SK-N-MC (cell line): ENCODE data around the gene PTPN13.

Experiments used
- DNase-seq: peaks from one replicate; pipeline ENCODE4 v3.0.0-alpha.2; 2011; ENCODE audit warnings: low read depth, low spot score
- H3K27ac ChIP-seq: fragments of 200-600 bp; sonication (generic); 2 replicates; pipeline ENCODE4 v1.5.1; 2016; ENCODE audit warnings: mixed run types
- H3K36me3 ChIP-seq: fragments of 200-600 bp; sonication (generic); 2 replicates; pipeline ENCODE4 v1.6.1; 2017; ENCODE audit warnings: antibody characterized with exemption, low read length, mixed read lengths; ENCODE audit not compliant: insufficient read depth
- H3K4me3 ChIP-seq: fragments of 200-600 bp; sonication (generic); 2 replicates; pipeline ENCODE4 v1.5.1; 2016
- H3K9ac ChIP-seq: fragments of 200-600 bp; sonication (generic); 2 replicates; pipeline ENCODE4 v1.8.0; 2017; ENCODE audit warnings: mixed run types, mixed read lengths; ENCODE audit not compliant: insufficient read length
- H3K9me3 ChIP-seq: fragments of 200-600 bp; sonication (generic); 2 replicates; pipeline ENCODE4 v1.6.1; 2017; ENCODE audit warnings: low read depth, mild to moderate bottlenecking, antibody characterized with exemption, low read length, moderate library complexity, mixed read lengths
- EZH2 ChIP-seq: fragments of 200-600 bp; sonication (generic); IDR thresholded peaks from one replicate; pipeline ENCODE4 v1.6.1; 2017; ENCODE audit warnings: antibody characterized with exemption
- FOXP2 ChIP-seq: optimal IDR thresholded peaks from 2 replicates; pipeline ENCODE3; 2011; ENCODE audit warnings: mild to moderate bottlenecking, moderate library complexity; ENCODE audit not compliant: insufficient read depth; ENCODE audit errors: extremely low read length, control extremely low read depth
- POLR2AphosphoS5 ChIP-seq: IDR thresholded peaks from 2 replicates; pipeline ENCODE4 v1.6.1; 2012; ENCODE audit warnings: mild to moderate bottlenecking, low read depth, low read length, borderline replicate concordance

The PTPN13 gene

DNA sequence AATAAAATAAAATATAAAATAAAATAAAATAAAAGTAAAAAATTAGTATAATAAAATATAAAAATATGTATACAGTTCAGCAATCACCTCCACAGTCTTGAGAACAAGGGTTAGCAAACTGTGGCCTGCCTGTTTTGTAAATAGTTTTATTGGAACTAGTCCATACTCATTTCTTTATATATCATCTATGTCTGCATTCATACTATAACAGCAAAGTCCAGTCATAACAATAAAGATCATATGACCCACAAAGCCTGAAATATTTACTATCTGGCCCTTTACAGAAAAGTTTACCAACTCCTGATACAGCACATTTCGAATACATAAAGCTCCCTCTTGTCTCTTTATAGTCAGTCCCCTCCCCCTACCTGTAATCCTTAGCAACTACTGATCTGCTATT lies 143.1 kb downstream of the PTPN13 start:
- DNase-seq = no peak
- H3K36me3 ChIP-seq = peaks cover 93% of the 10 kb centered on the region
- H3K9me3 ChIP-seq = no peaks in the 10 kb centered on the region
- no peak overlapping the region for H3K9ac ChIP-seq
- H3K4me3 ChIP-seq = no peak overlapping the region
- no peak overlapping the region for H3K27ac ChIP-seq
- TF ChIP-seq EZH2 = no peak
- no peak for TF ChIP-seq FOXP2
- TF ChIP-seq POLR2AphosphoS5 = no peak

DNA sequence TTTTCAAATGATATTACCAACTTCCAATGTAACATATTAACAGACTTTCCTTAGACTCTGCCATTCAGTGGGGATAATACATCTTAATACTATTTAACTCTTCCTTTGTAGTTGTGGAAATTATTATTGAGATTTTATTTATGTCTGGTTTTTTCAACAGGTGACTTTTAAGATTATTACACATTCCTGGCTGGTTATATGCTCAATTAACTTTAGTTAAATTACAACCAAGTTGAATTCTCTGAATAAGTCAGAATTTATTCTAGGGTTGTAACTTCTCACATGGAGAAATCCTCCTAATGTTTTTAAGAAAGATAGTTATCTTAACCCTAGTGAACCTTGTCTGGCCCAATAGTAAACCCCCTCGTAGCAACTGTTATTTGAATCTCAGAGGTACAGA lies 147.7 kb downstream of the PTPN13 start:
- Histone ChIP-seq H3K27ac (no peak overlapping the region), H3K36me3 (peaks cover 95% of the 10 kb centered on the region), H3K4me3 (no peak overlapping the region), H3K9me3 (no peaks in the 10 kb centered on the region), H3K9ac (no peak overlapping the region)
- no peak for TF ChIP-seq EZH2
- no peak for TF ChIP-seq FOXP2
- no peak for TF ChIP-seq POLR2AphosphoS5
- no peak for DNase-seq

DNA sequence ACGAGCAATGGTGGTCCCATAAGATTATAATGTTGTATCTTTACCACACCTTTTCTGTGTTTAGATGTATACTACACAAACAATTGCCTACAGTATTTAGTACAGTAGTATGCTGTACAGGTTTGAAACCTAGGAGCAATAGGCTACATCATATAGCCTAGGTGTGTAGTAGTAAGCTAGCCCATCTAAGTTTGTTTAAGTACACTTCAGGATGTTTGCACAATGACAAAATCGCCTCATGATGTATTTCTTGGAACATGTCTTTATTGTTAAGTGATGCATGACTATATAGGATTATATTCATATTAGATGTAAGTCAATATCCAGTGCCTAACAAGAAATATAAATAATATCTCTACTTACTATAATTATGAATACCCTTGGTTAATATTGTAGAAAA lies 150.5 kb downstream of the PTPN13 start:
- peaks cover 94% of the 10 kb centered on the region for H3K36me3 ChIP-seq
- H3K9ac ChIP-seq = no peak overlapping the region
- H3K4me3 ChIP-seq = no peak overlapping the region
- no peaks in the 10 kb centered on the region for H3K9me3 ChIP-seq
- H3K27ac ChIP-seq = no peak overlapping the region
- TF ChIP-seq POLR2AphosphoS5 (no peak), FOXP2 (no peak), EZH2 (no peak)
- no peak for DNase-seq

DNA sequence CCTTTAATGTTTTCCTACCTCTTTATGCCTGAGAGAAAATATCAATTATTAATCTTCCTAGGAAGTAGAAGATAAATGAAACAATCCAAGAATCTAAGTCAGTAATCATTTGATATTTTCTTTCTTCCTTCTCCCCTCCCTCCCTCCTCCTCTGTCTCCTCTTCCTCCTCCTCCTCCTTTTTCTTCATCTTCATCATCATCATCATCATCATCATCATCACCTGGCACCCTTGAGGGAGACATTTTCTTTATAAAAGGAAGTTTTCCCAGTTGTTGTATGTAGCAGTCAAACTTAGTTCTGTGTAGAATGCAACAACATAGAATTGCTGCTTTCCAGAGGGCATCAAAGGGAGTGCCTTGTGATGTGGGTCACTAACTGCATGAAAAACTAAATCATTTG lies 155.0 kb downstream of the PTPN13 start:
- peaks cover 97% of the 10 kb centered on the region for H3K36me3 ChIP-seq
- no peak overlapping the region for H3K9ac ChIP-seq
- no peaks in the 10 kb centered on the region for H3K9me3 ChIP-seq
- TF ChIP-seq FOXP2 (no peak), EZH2 (no peak), POLR2AphosphoS5 (no peak)
- no peak overlapping the region for H3K27ac ChIP-seq
- no peak for DNase-seq
- H3K4me3 ChIP-seq = no peak overlapping the region

DNA sequence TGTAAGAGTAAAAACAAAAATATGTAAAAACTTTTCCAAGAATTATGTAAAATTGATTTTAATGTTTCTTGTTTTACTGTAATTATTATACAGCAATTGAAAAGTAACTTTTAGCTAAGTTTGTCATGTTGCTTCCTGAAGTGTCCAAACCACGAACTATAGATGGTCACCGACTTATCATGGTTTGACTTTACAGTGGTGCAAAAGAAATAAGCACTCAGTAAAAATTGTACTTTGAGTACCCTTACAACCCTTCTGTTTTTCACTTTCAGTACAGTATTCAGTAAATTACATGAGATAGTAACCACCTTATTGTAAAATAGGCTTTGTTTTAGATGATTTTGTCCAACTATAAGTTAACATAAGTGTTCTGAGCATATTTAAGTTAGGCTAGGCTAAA lies 161.3 kb downstream of the PTPN13 start:
- DNase-seq = no peak
- no peak overlapping the region; the same call in 1 of the 2 replicates for H3K27ac ChIP-seq
- H3K9me3 ChIP-seq = no peaks in the 10 kb centered on the region
- peaks cover 95% of the 10 kb centered on the region for H3K36me3 ChIP-seq
- no peak for TF ChIP-seq FOXP2
- no peak for TF ChIP-seq POLR2AphosphoS5
- TF ChIP-seq EZH2 = no peak
- no peak overlapping the region for H3K4me3 ChIP-seq
- no peak overlapping the region for H3K9ac ChIP-seq

DNA sequence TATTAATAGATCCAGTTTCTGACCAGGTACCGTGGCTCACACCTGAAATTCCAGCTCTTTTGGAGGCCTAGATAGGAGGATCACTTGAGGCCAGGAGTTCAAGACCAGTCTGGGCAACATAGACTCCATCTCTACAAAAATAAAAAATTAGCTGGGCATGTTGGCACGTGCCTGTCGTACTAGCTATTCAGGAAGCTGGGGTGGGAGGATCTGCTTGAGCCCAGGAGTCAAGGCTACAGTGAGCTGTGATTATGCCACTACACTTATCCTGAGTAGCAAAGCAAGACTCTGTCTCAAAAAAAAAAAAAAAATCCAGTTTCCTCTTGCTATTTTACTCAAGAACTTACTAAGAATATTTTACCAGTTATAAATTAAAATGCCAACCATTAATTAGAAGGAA lies 163.4 kb downstream of the PTPN13 start:
- peaks cover 94% of the 10 kb centered on the region for H3K36me3 ChIP-seq
- no peak overlapping the region for H3K27ac ChIP-seq
- H3K9me3 ChIP-seq = no peaks in the 10 kb centered on the region
- H3K9ac ChIP-seq = no peak overlapping the region
- H3K4me3 ChIP-seq = no peak overlapping the region
- DNase-seq = no peak
- TF ChIP-seq POLR2AphosphoS5 (no peak), EZH2 (no peak), FOXP2 (no peak)

DNA sequence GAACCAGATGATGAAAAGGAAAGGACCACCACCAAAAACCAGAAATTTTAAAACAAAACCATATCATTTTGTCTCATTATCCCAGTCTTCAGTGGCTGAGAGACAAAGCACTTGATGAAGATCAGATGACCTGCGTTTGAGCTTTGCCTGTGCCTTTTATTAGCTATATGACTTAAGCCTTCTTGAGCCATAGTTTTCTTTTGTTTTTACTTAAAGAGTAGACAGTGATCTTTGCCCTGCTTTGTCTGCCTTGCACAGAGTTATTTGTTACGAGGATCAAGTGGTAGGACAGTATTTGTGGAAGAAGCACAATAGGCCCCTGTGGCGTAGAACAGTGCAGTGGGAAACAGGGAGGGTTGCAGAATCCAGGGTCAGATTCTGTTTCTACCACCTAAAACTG lies 165.2 kb downstream of the PTPN13 start:
- no peak for TF ChIP-seq FOXP2
- H3K9me3 ChIP-seq = no peaks in the 10 kb centered on the region
- peak overlapping the region; percentile 20; the same call in 1 of the 2 replicates for H3K27ac ChIP-seq
- no peak overlapping the region for H3K4me3 ChIP-seq
- peaks cover 93% of the 10 kb centered on the region for H3K36me3 ChIP-seq
- DNase-seq = no peak
- H3K9ac ChIP-seq = no peak overlapping the region

DNA sequence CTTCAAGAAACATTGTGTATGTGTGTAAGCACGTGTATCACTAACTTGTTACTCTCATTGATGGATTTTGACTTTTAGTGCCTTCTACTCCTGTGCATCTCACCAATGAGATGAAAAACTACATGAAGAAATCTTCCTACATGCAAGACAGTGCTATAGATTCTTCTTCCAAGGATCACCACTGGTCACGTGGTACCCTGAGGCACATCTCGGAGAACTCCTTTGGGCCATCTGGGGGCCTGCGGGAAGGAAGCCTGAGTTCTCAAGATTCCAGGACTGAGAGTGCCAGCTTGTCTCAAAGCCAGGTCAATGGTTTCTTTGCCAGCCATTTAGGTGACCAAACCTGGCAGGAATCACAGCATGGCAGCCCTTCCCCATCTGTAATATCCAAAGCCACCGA lies 168.5 kb downstream of the PTPN13 start:
- peaks cover 91% of the 10 kb centered on the region for H3K36me3 ChIP-seq
- no peak overlapping the region for H3K9ac ChIP-seq
- H3K27ac ChIP-seq = no peak overlapping the region
- H3K4me3 ChIP-seq = no peak overlapping the region
- no peak for TF ChIP-seq FOXP2
- no peak for TF ChIP-seq EZH2
- no peak for TF ChIP-seq POLR2AphosphoS5
- no peaks in the 10 kb centered on the region for H3K9me3 ChIP-seq
- no peak for DNase-seq

DNA sequence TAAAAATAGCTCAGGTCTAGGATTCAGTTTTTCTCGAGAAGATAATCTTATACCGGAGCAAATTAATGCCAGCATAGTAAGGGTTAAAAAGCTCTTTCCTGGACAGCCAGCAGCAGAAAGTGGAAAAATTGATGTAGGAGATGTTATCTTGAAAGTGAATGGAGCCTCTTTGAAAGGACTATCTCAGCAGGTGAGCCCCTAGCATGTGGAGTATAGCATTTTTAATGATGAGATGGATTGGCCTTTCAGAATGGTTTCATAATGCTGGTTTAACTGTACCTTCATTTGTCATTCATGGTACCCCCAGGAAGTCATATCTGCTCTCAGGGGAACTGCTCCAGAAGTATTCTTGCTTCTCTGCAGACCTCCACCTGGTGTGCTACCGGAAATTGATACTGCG lies 175.7 kb downstream of the PTPN13 start:
- Histone ChIP-seq H3K9ac (no peak overlapping the region), H3K36me3 (peaks cover 95% of the 10 kb centered on the region), H3K27ac (no peak overlapping the region), H3K4me3 (no peak overlapping the region), H3K9me3 (no peaks in the 10 kb centered on the region)
- TF ChIP-seq POLR2AphosphoS5 (no peak), EZH2 (no peak)
- DNase-seq = no peak

DNA sequence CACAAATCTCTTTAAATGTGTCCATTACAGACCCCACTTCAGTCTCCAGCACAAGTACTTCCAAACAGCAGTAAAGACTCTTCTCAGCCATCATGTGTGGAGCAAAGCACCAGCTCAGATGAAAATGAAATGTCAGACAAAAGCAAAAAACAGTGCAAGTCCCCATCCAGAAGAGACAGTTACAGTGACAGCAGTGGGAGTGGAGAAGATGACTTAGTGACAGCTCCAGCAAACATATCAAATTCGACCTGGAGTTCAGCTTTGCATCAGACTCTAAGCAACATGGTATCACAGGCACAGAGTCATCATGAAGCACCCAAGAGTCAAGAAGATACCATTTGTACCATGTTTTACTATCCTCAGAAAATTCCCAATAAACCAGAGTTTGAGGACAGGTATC lies 177.0 kb downstream of the PTPN13 start:
- no peak overlapping the region for H3K27ac ChIP-seq
- no peaks in the 10 kb centered on the region for H3K9me3 ChIP-seq
- DNase-seq = no peak
- TF ChIP-seq EZH2 (no peak), POLR2AphosphoS5 (no peak), FOXP2 (no peak)
- H3K4me3 ChIP-seq = no peak overlapping the region
- H3K9ac ChIP-seq = no peak overlapping the region
- peaks cover 96% of the 10 kb centered on the region for H3K36me3 ChIP-seq
